Type B pancreatic cell (in vitro differentiated cells): ENCODE data around the gene ITPKC. TPM values are rescaled to one million over a fixed set of nuclear protein-coding genes. Genes with fewer than 3 reads are reported as not detected.

Source experiments
- DNase-seq: peaks from one replicate; pipeline ENCODE4 v3.0.0; 2021; ENCODE audit warnings: mixed read lengths; ENCODE audit not compliant: unreplicated experiment; ENCODE audit errors: extremely low spot score
- H3K27ac Mint-ChIP-seq: 2 replicates; pipeline ENCODE4 v1.8.0; 2021; ENCODE audit warnings: mild to moderate bottlenecking, mixed read lengths
- H3K27me3 Mint-ChIP-seq: 2 replicates; pipeline ENCODE4 v1.8.0; 2021; ENCODE audit warnings: mixed read lengths
- H3K36me3 Mint-ChIP-seq: 2 replicates; pipeline ENCODE4 v1.8.0; 2021; ENCODE audit warnings: mixed read lengths
- H3K4me1 Mint-ChIP-seq: one replicate; pipeline ENCODE4 v1.8.0; 2021; ENCODE audit warnings: mixed read lengths; ENCODE audit not compliant: unreplicated experiment
- H3K4me3 Mint-ChIP-seq: 2 replicates; pipeline ENCODE4 v1.8.0; 2021; ENCODE audit warnings: mild to moderate bottlenecking, mixed read lengths
- H3K9me3 Mint-ChIP-seq: 2 replicates; pipeline ENCODE4 v1.8.0; 2021; ENCODE audit warnings: mixed read lengths
- CTCF ChIP-seq: fragments of 200-600 bp; sonication (generic); conservative IDR thresholded peaks from 2 replicates; pipeline ENCODE4 v1.5.0; 2021; ENCODE audit warnings: antibody characterized with exemption, mild to moderate bottlenecking
- total RNA-seq: library from RNA; stranded (reverse); gene quantifications from 2 replicates; pipeline ENCODE4 v1.2.1, GENCODE V29; 2021; ENCODE audit warnings: low replicate concordance

Gene ITPKC
- total RNA-seq, 1 donor from 2014 or later = 22.4 TPM

GRCh38 chr19:40693896-40694295 lies 23.0 kb upstream of the ITPKC start:
- H3K4me3 Mint-ChIP-seq = no peak overlapping the region

GRCh38 chr19:40695881-40696280 lies 21.0 kb upstream of the ITPKC start:
- no peak for TF ChIP-seq CTCF
- H3K36me3 Mint-ChIP-seq = peaks cover 3% of the 10 kb centered on the region
- H3K9me3 Mint-ChIP-seq = no peaks in the 10 kb centered on the region
- no peaks in the 10 kb centered on the region for H3K27me3 Mint-ChIP-seq
- H3K4me3 Mint-ChIP-seq = no peak overlapping the region
- H3K4me1 Mint-ChIP-seq = no peaks in the 10 kb centered on the region
- DNase-seq = no peak
- no peak overlapping the region for H3K27ac Mint-ChIP-seq

More at GRCh38 chr19:40693896-40694295, 23.0 kb upstream of the ITPKC start:
- H3K4me1 Mint-ChIP-seq = no peaks in the 10 kb centered on the region
- H3K27me3 Mint-ChIP-seq = no peaks in the 10 kb centered on the region
- no peak for TF ChIP-seq CTCF
- H3K36me3 Mint-ChIP-seq = no peaks in the 10 kb centered on the region
- H3K9me3 Mint-ChIP-seq = no peaks in the 10 kb centered on the region
- H3K27ac Mint-ChIP-seq = no peak overlapping the region
- no peak for DNase-seq

GRCh38 chr19:40697007-40697406 lies 19.9 kb upstream of the ITPKC start:
- Mint-ChIP-seq H3K9me3 (no peaks in the 10 kb centered on the region), H3K4me1 (no peaks in the 10 kb centered on the region), H3K27ac (no peak overlapping the region), H3K27me3 (no peaks in the 10 kb centered on the region), H3K36me3 (peaks cover 6% of the 10 kb centered on the region), H3K4me3 (no peak overlapping the region)
- DNase-seq = no peak
- no peak for TF ChIP-seq CTCF

- no peak for DNase-seq
- no peaks in the 10 kb centered on the region for H3K27me3 Mint-ChIP-seq
- H3K4me1 Mint-ChIP-seq = peaks cover 7% of the 10 kb centered on the region
- no peak for TF ChIP-seq CTCF
- no peak overlapping the region for H3K4me3 Mint-ChIP-seq
- peaks cover 17% of the 10 kb centered on the region for H3K36me3 Mint-ChIP-seq
- H3K9me3 Mint-ChIP-seq = no peaks in the 10 kb centered on the region
- H3K27ac Mint-ChIP-seq = no peak overlapping the region
These were observed 16.8 kb upstream of the ITPKC start for GRCh38 chr19:40700083-40700482.

GRCh38 chr19:40701758-40702157 lies 15.2 kb upstream of the ITPKC start:
- TF ChIP-seq CTCF = no peak
- Mint-ChIP-seq H3K27me3 (no peaks in the 10 kb centered on the region), H3K4me1 (peaks cover 7% of the 10 kb centered on the region), H3K27ac (no peak overlapping the region), H3K36me3 (peaks cover 17% of the 10 kb centered on the region), H3K9me3 (no peaks in the 10 kb centered on the region), H3K4me3 (no peak overlapping the region)
- no peak for DNase-seq

- Mint-ChIP-seq H3K4me1 (peaks cover 7% of the 10 kb centered on the region), H3K36me3 (peaks cover 21% of the 10 kb centered on the region), H3K27ac (peak overlapping the region; percentile 69), H3K4me3 (no peak overlapping the region), H3K27me3 (no peaks in the 10 kb centered on the region), H3K9me3 (no peaks in the 10 kb centered on the region)
- DNase-seq = no peak
- TF ChIP-seq CTCF = peak; percentile 51
These were observed 14.4 kb upstream of the ITPKC start for GRCh38 chr19:40702337-40703012.
